Endothelial cell of umbilical vein (primary cell): ENCODE measurements around the gene TMEM170B. TPM values are rescaled to one million over a fixed set of nuclear protein-coding genes. Genes with fewer than 3 reads are reported as not detected.

Source experiments
- BruUV-seq: library from RNA; stranded (reverse); fragments of 400-500 nt; replicated peaks from 2 replicates; lab custom pipeline; 2021; lab: Mats Ljungman, UMichigan
- CTCF ChIA-PET: fragments of 300-600, 350-600 bp; sonication (Branson Sonifier 250); formaldehyde crosslinking; loops from one replicate; lab custom pipeline; 2021; ENCODE audit warnings: antibody characterized with exemption, inconsistent platforms; lab: Charles Lee
- POLR2A ChIA-PET: fragments of 300-600, 350-600 bp; sonication (Branson Sonifier 250); formaldehyde crosslinking; loops from one replicate; lab custom pipeline; 2021; ENCODE audit warnings: antibody characterized with exemption, inconsistent platforms; lab: Charles Lee
- DNase-seq: peaks from one replicate; pipeline ENCODE4 v3.0.0-alpha.2; 2011; ENCODE audit warnings: low read depth, low spot score
- FAIRE-seq: peaks from 2 replicates; lab custom pipeline; 2011; peaks lifted over from hg19 to GRCh38; lab: Jason Lieb, UNC
- H2AFZ ChIP-seq: 2 replicates; pipeline ENCODE4 v1.6.0; 2012; ENCODE audit warnings: low read depth, low read length, control low read depth, inconsistent platforms
- H3K27ac ChIP-seq: 2 replicates; pipeline ENCODE4 v1.5.1; 2011; ENCODE audit warnings: low read depth, mild to moderate bottlenecking, control low read depth, low read length, moderate library complexity; ENCODE audit not compliant: insufficient read depth
- H3K27me3 ChIP-seq, 2 experiments: 2 replicates each; pipeline versions ENCODE4 v1.6.0 to v1.6.1; 2011; ENCODE audit warnings: low read length in 2 of 2, mixed read lengths in 1 of 2; ENCODE audit not compliant: control insufficient read depth in 2 of 2, insufficient read depth in 2 of 2
- H3K36me3 ChIP-seq, 2 experiments: 2 replicates in 1 of 2; 3 replicates in 1 of 2; pipeline ENCODE4 v1.5.1; 2011; ENCODE audit warnings: low read length in 2 of 2, mild to moderate bottlenecking in 1 of 2, moderate library complexity in 1 of 2; ENCODE audit not compliant: control insufficient read depth in 2 of 2, insufficient read depth in 2 of 2; ENCODE audit errors: extremely low read depth in 1 of 2
- H3K4me1 ChIP-seq: 3 replicates; pipeline ENCODE4 v1.5.1; 2011; ENCODE audit warnings: mild to moderate bottlenecking, low read length; ENCODE audit not compliant: control insufficient read depth, insufficient read depth; ENCODE audit errors: extremely low read depth
- H3K4me2 ChIP-seq: 2 replicates; pipeline ENCODE4 v1.6.1; 2011; ENCODE audit warnings: low read length, control low read depth, mixed read lengths; ENCODE audit not compliant: insufficient read depth
- H3K4me3 ChIP-seq, 3 experiments: fragments of 200-600 bp in 1 of 3; sonication (generic), shearing (Covaris generic) in 1 of 3; replicated peaks in 1 of 3; 2 replicates each; pipeline ENCODE4 v1.5.1; 2011 to 2016; ENCODE audit warnings: control low read depth in 3 of 3, low read length in 3 of 3, mild to moderate bottlenecking in 2 of 3, inconsistent platforms in 1 of 3, low read depth in 1 of 3, moderate library complexity in 1 of 3; ENCODE audit not compliant: insufficient read depth in 1 of 3
- H3K79me2 ChIP-seq: 2 replicates; pipeline ENCODE4 v1.6.0; 2012; ENCODE audit warnings: low read length, inconsistent platforms; ENCODE audit not compliant: control insufficient read depth, insufficient read depth
- H3K9ac ChIP-seq: replicated peaks from 2 replicates; pipeline ENCODE3; 2011; ENCODE audit warnings: low read length, control low read depth; ENCODE audit not compliant: insufficient read depth; ENCODE audit errors: extremely low read depth
- H3K9me1 ChIP-seq: replicated peaks from 3 replicates; pipeline ENCODE4 v1.6.0; 2011; ENCODE audit warnings: mild to moderate bottlenecking, low read length; ENCODE audit not compliant: control insufficient read depth, insufficient read depth; ENCODE audit errors: extremely low read depth
- H3K9me3 ChIP-seq: replicated peaks from 2 replicates; pipeline ENCODE4 v1.5.1; 2012; ENCODE audit warnings: low read length, inconsistent platforms; ENCODE audit not compliant: control insufficient read depth, insufficient read depth
- H4K20me1 ChIP-seq: replicated peaks from 2 replicates; pipeline ENCODE3; 2011; ENCODE audit warnings: mild to moderate bottlenecking, low read length; ENCODE audit not compliant: control insufficient read depth, insufficient read depth; ENCODE audit errors: extremely low read depth
- CTCF ChIP-seq, 2 donors: IDR thresholded peaks; 1 replicate in 1 of 2; 2 replicates in 1 of 2; pipeline ENCODE4 v1.5.1; 2011; ENCODE audit warnings: low read length in 2 of 2, mild to moderate bottlenecking in 2 of 2, moderate library complexity in 2 of 2, control low read depth in 1 of 2, inconsistent platforms in 1 of 2, low read depth in 1 of 2; ENCODE audit not compliant: insufficient read depth in 1 of 2; ENCODE audit errors: extremely low read depth in 1 of 2
- EZH2 ChIP-seq: IDR thresholded peaks from 2 replicates; pipeline ENCODE4 v1.6.1; 2012; ENCODE audit warnings: borderline replicate concordance, low read depth, mild to moderate bottlenecking, moderate library complexity, low read length, inconsistent platforms; ENCODE audit not compliant: severe bottlenecking
- FOS ChIP-seq: IDR thresholded peaks from 2 replicates; pipeline ENCODE4 v1.6.1; 2011; ENCODE audit warnings: mild to moderate bottlenecking, low read length, moderate library complexity, borderline replicate concordance; ENCODE audit not compliant: insufficient read depth
- GATA2 ChIP-seq: IDR thresholded peaks from 2 replicates; pipeline ENCODE4 v1.7.0; 2011; ENCODE audit warnings: low read depth, mild to moderate bottlenecking, moderate library complexity, mixed read lengths, low read length; ENCODE audit not compliant: insufficient read length, insufficient read depth
- JUN ChIP-seq: IDR thresholded peaks from 2 replicates; pipeline ENCODE4 v1.6.1; 2011; ENCODE audit warnings: borderline replicate concordance, low read depth; ENCODE audit not compliant: insufficient read length, insufficient read depth
- MAX ChIP-seq: IDR thresholded peaks from 2 replicates; pipeline ENCODE4 v1.6.1; 2011; ENCODE audit not compliant: insufficient read depth, insufficient read length
- MYC ChIP-seq: IDR thresholded peaks from one replicate; pipeline ENCODE4 v1.6.1; 2011; ENCODE audit warnings: mild to moderate bottlenecking, low read depth, low read length
- POLR2A ChIP-seq: IDR thresholded peaks from 2 replicates; pipeline ENCODE4 v1.6.1; 2012; ENCODE audit warnings: low read depth, mild to moderate bottlenecking, control low read depth, low read length
- POLR2AphosphoS5 ChIP-seq: IDR thresholded peaks from 2 replicates; pipeline ENCODE4 v1.6.1; 2012; ENCODE audit warnings: low read depth, mild to moderate bottlenecking, control low read depth, low read length, moderate library complexity; ENCODE audit not compliant: insufficient read depth
- dilution Hi-C: fragments of 300-500 bp; cut with MboI; formaldehyde crosslinking; loops from one replicate; pipeline ENCODE4 v1.15.0; 2019; ENCODE audit warnings: low sequenced_read_pairs; ENCODE audit not compliant: extremely low pct_ligation_motif_present
- intact Hi-C: fragments of 100-400 bp; cut with micrococcal nuclease; formaldehyde crosslinking; loops from one replicate; pipeline ENCODE4 v1.10.0; 2022
- polyA plus RNA-seq, 4 experiments: library from polyadenylated mRNA; depleted of rRNA in 3 of 4; stranded (reverse) in 3 of 4; unstranded in 1 of 4; fragments of >200 nt; gene quantifications; 2 replicates each; pipeline versions ENCODE4 v1.2.1 to v1.2.3, GENCODE V29; 2011 to 2012; ENCODE audit warnings: missing spikeins in 1 of 4
- total RNA-seq: library from RNA; stranded (reverse); gene quantifications from 2 replicates; pipeline ENCODE4 v1.2.3, GENCODE V29; 2021

TMEM170B gene
- total and polyA plus RNA-seq, 2 donors (not counting 3 experiments of a cell fraction or from before 2014, with no cell fraction given): 1.1 to 4.2 TPM

GRCh38 chr6:11601776-11602605 is 64.4 kb downstream of the TMEM170B start:
- no peak for FAIRE-seq
- POLR2A ChIA-PET: no interaction called here

GRCh38 chr6:11604215-11604614 is 66.7 kb downstream of the TMEM170B start:
- Histone ChIP-seq H3K9me1 (no peaks in the 10 kb centered on the region), H3K27me3 (no peaks in the 10 kb centered on the region), H4K20me1 (no peaks in the 10 kb centered on the region), H3K4me2 (no peak overlapping the region), H2AFZ (no peak overlapping the region), H3K9me3 (no peaks in the 10 kb centered on the region), H3K4me1 (peaks cover 44% of the 10 kb centered on the region), H3K4me3 (no peak overlapping the region), H3K27ac (no peak overlapping the region), H3K36me3 (no peaks in the 10 kb centered on the region), H3K79me2 (peaks cover 13% of the 10 kb centered on the region), H3K9ac (no peak overlapping the region)
- dilution Hi-C loops (loop anchor here (10.0 to 25.0 kb wide), 2 partner anchors 51 to 683 kb away; partner anchors contain the start of gene EDN1), intact Hi-C loops (no loop called here)
- no TSS peak for BruUV-seq
- POLR2A ChIA-PET: interaction anchor here (1.4 kb wide), 1 partner anchor 686 kb away, joined by 4 read pairs; the partner anchor contains the start of gene EDN1
- TF ChIP-seq POLR2A: no peak
- no peak for TF ChIP-seq FOS
- TF ChIP-seq MAX: no peak
- no peak for TF ChIP-seq MYC
- no peak for TF ChIP-seq GATA2
- TF ChIP-seq CTCF (IDR thresholded peaks at IDR 0.05; ENCODE audit: extremely low read depth in 1 of 2, insufficient read depth in 1 of 2, low read depth in 1 of 2, low read length in 2 of 2): no peak
- TF ChIP-seq JUN: no peak
- TF ChIP-seq POLR2AphosphoS5: no peak
- no peak for TF ChIP-seq EZH2
- CTCF ChIA-PET: interaction anchor here (3.9 kb wide), 1 partner anchor 52 kb away, joined by 23 read pairs; no protein-coding TSS in a partner anchor
- DNase-seq: no peak
- no peak for FAIRE-seq

More at GRCh38 chr6:11601776-11602605, 64.4 kb downstream of the TMEM170B start:
- H3K27ac ChIP-seq: no peak overlapping the region
- no peak overlapping the region for H3K4me2 ChIP-seq
- dilution Hi-C loops (loop anchor here (10.0 to 25.0 kb wide), 2 partner anchors 53 to 685 kb away; partner anchors contain the start of gene EDN1), intact Hi-C loops (no loop called here)
- H3K9ac ChIP-seq: no peak overlapping the region
- no peaks in the 10 kb centered on the region for H3K27me3 ChIP-seq
- H2AFZ ChIP-seq: no peak overlapping the region
- CTCF ChIA-PET: interaction anchor here (0.8 kb wide), 1 partner anchor 15 kb away, joined by 3 read pairs; no protein-coding TSS in a partner anchor
- H3K9me1 ChIP-seq: no peaks in the 10 kb centered on the region
- no TSS peak for BruUV-seq
- H3K4me3 ChIP-seq: no peak overlapping the region
- no peaks in the 10 kb centered on the region for H3K9me3 ChIP-seq
- H3K36me3 ChIP-seq: no peaks in the 10 kb centered on the region
- H3K79me2 ChIP-seq: peaks cover 1% of the 10 kb centered on the region
- H4K20me1 ChIP-seq: no peaks in the 10 kb centered on the region
- peaks cover 24% of the 10 kb centered on the region for H3K4me1 ChIP-seq
- DNase-seq: no peak
- no peak for TF ChIP-seq POLR2A
- TF ChIP-seq FOS: no peak
- no peak for TF ChIP-seq POLR2AphosphoS5
- TF ChIP-seq MYC: no peak
- no peak for TF ChIP-seq JUN
